Suprapubic skin (tissue), 4 donors: ENCODE results near the gene WDR54.

Experiments used
- EP300 ChIP-seq: sonication (generic); formaldehyde crosslinking; IDR thresholded peaks from one replicate; pipeline ENCODE4 v1.6.1; 2017; ENCODE audit warnings: antibody characterized with exemption
- POLR2AphosphoS5 ChIP-seq, 3 donors: sonication (generic); formaldehyde crosslinking; IDR thresholded peaks; one replicate each; pipeline ENCODE4 v1.6.1; 2017; ENCODE audit warnings: antibody characterized with exemption in 3 of 3
- TF ChIP-seq, protein P1 (sequence below), 2 donors: fragments of 200-600 bp in 1 of 2; fragments of 450-650 bp in 1 of 2; sonication (generic) in 1 of 2; IDR thresholded peaks; one replicate each; pipeline ENCODE4 v1.5.1; 2016 to 2019; ENCODE audit warnings: antibody characterized with exemption in 2 of 2, mild to moderate bottlenecking in 1 of 2, moderate library complexity in 1 of 2

GRCh38 chr2:74450570-74451190 is 29.1 kb downstream of the WDR54 start:
- TF ChIP-seq, protein P1, sequence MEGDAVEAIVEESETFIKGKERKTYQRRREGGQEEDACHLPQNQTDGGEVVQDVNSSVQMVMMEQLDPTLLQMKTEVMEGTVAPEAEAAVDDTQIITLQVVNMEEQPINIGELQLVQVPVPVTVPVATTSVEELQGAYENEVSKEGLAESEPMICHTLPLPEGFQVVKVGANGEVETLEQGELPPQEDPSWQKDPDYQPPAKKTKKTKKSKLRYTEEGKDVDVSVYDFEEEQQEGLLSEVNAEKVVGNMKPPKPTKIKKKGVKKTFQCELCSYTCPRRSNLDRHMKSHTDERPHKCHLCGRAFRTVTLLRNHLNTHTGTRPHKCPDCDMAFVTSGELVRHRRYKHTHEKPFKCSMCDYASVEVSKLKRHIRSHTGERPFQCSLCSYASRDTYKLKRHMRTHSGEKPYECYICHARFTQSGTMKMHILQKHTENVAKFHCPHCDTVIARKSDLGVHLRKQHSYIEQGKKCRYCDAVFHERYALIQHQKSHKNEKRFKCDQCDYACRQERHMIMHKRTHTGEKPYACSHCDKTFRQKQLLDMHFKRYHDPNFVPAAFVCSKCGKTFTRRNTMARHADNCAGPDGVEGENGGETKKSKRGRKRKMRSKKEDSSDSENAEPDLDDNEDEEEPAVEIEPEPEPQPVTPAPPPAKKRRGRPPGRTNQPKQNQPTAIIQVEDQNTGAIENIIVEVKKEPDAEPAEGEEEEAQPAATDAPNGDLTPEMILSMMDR (IDR thresholded peaks at IDR 0.05): no peak
- no peak for TF ChIP-seq POLR2AphosphoS5 (IDR thresholded peaks at IDR 0.05)
- TF ChIP-seq EP300: no peak
